WTC11 (cell line): Measurements from ENCODE around the gene GSX1. TPM values are rescaled to one million over a fixed set of nuclear protein-coding genes. Genes with fewer than 3 reads are reported as not detected.

Experiments used
- ATAC-seq: fragments of 200-7000 bp; cut with Tn5 transposase; 2 replicates; pipeline ENCODE4 v1.10.0; 2021; ENCODE audit warnings: mild to moderate bottlenecking, moderate library complexity
- CTCF ChIA-PET: fragments of 300-600 bp; sonication (Branson Sonifier 250); formaldehyde crosslinking; loops from one replicate; lab custom pipeline; 2021; ENCODE audit warnings: antibody characterized with exemption; lab: Charles Lee
- POLR2A ChIA-PET: fragments of 350-600 bp; sonication (Branson Sonifier 250); formaldehyde crosslinking; loops from one replicate; lab custom pipeline; 2021; ENCODE audit warnings: antibody characterized with exemption; lab: Charles Lee
- DNase-seq: peaks from one replicate; pipeline ENCODE4 v3.0.0; 2021; ENCODE audit warnings: low spot score
- H3K27ac Mint-ChIP-seq: 2 replicates; pipeline ENCODE4 v1.8.0; 2021; ENCODE audit warnings: mixed read lengths
- H3K27me3 Mint-ChIP-seq: 2 replicates; pipeline ENCODE4 v1.8.0; 2021; ENCODE audit warnings: low read depth, mild to moderate bottlenecking, moderate library complexity, mixed read lengths
- H3K36me3 Mint-ChIP-seq: 2 replicates; pipeline ENCODE4 v1.8.0; 2021; ENCODE audit warnings: mixed read lengths
- H3K4me1 Mint-ChIP-seq: 2 replicates; pipeline ENCODE4 v1.8.0; 2022; ENCODE audit warnings: mixed read lengths
- H3K4me3 Mint-ChIP-seq: 2 replicates; pipeline ENCODE4 v1.8.0; 2021; ENCODE audit warnings: mild to moderate bottlenecking, moderate library complexity, mixed read lengths
- H3K9me3 Mint-ChIP-seq: 2 replicates; pipeline ENCODE4 v1.8.0; 2021; ENCODE audit warnings: mixed read lengths
- CBFB ChIP-seq: sonication (generic); formaldehyde crosslinking; IDR thresholded peaks from 2 replicates; pipeline ENCODE4 v1.8.1; 2022; ENCODE audit warnings: mild to moderate bottlenecking, low read depth, missing genetic modification reagents
- E2F4 ChIP-seq: sonication (generic); formaldehyde crosslinking; IDR thresholded peaks from 2 replicates; pipeline ENCODE4 v1.8.1; 2022; ENCODE audit warnings: low read depth, mild to moderate bottlenecking, moderate library complexity, missing genetic modification reagents, borderline replicate concordance
- E2F5 ChIP-seq: sonication (generic); formaldehyde crosslinking; IDR thresholded peaks from 2 replicates; pipeline ENCODE4 v1.8.1; 2022; ENCODE audit warnings: mild to moderate bottlenecking, moderate library complexity, missing genetic modification reagents
- ESRRA ChIP-seq: sonication (generic); formaldehyde crosslinking; IDR thresholded peaks from 2 replicates; pipeline ENCODE4 v1.8.1; 2022; ENCODE audit warnings: mild to moderate bottlenecking, missing genetic modification reagents, borderline replicate concordance
- MYBL2 ChIP-seq: sonication (generic); formaldehyde crosslinking; IDR thresholded peaks from 2 replicates; pipeline ENCODE4 v1.8.1; 2023; ENCODE audit warnings: mild to moderate bottlenecking, moderate library complexity, missing genetic modification reagents
- PRDM15 ChIP-seq: sonication (generic); formaldehyde crosslinking; IDR thresholded peaks from 2 replicates; pipeline ENCODE4 v1.8.0; 2022; ENCODE audit warnings: missing genetic modification reagents
- RELA ChIP-seq: sonication (generic); formaldehyde crosslinking; IDR thresholded peaks from 2 replicates; pipeline ENCODE4 v1.8.1; 2022; ENCODE audit warnings: missing genetic modification reagents, mild to moderate bottlenecking, borderline replicate concordance
- ZBTB43 ChIP-seq: sonication (generic); formaldehyde crosslinking; IDR thresholded peaks from 2 replicates; pipeline ENCODE4 v1.8.1; 2023; ENCODE audit warnings: mild to moderate bottlenecking, missing genetic modification reagents
- ZNF138 ChIP-seq: sonication (generic); formaldehyde crosslinking; conservative IDR thresholded peaks from 2 replicates; pipeline ENCODE4 v1.8.1; 2022; ENCODE audit warnings: mild to moderate bottlenecking, moderate library complexity, missing genetic modification reagents
- ZNF263 ChIP-seq: sonication (generic); formaldehyde crosslinking; IDR thresholded peaks from 2 replicates; pipeline ENCODE4 v1.8.1; 2022; ENCODE audit warnings: low read depth, mild to moderate bottlenecking, moderate library complexity, missing genetic modification reagents
- ZSCAN18 ChIP-seq: fragments of 250-450 bp; sonication (Bioruptor Pico); IDR thresholded peaks from 2 replicates; pipeline ENCODE4 v2.1.2; 2022; ENCODE audit warnings: mild to moderate bottlenecking, moderate library complexity
- total RNA-seq: library from RNA; stranded (reverse); gene quantifications from 3 replicates; pipeline ENCODE4 v1.2.3, GENCODE V29; 2021
- TF ChIP-seq, protein P1 (sequence below): fragments of 250-450 bp; sonication (Bioruptor Pico); IDR thresholded peaks from 2 replicates; pipeline ENCODE4 v1.9.0; 2021; ENCODE audit warnings: mild to moderate bottlenecking
- TF ChIP-seq, protein P2 (sequence below): sonication (generic); formaldehyde crosslinking; IDR thresholded peaks from 2 replicates; pipeline ENCODE4 v1.8.0; 2022; ENCODE audit warnings: mild to moderate bottlenecking, missing genetic modification reagents
- TF ChIP-seq, protein P3 (sequence below): fragments of 250-450 bp; sonication (Bioruptor Pico); IDR thresholded peaks from 2 replicates; pipeline ENCODE4 v1.9.0; 2021; ENCODE audit warnings: mild to moderate bottlenecking, borderline replicate concordance
- TF ChIP-seq, protein P4 (sequence below): sonication (generic); formaldehyde crosslinking; IDR thresholded peaks from 2 replicates; pipeline ENCODE4 v1.8.0; 2023; ENCODE audit warnings: missing genetic modification reagents, mild to moderate bottlenecking, borderline replicate concordance

The GSX1 gene
- total RNA-seq, 1 experiment from 2014 or later: not detected

GRCh38 chr13:27827646-27828045, 35.4 kb downstream of the GSX1 start (continued):
- TF ChIP-seq E2F4 (CRISPR knock-in tag): no peak
- no peak for TF ChIP-seq E2F5 (CRISPR knock-in tag)
- TF ChIP-seq MYBL2 (CRISPR knock-in tag): no peak
- TF ChIP-seq, all 79 proteins: peak for 0

DNA sequence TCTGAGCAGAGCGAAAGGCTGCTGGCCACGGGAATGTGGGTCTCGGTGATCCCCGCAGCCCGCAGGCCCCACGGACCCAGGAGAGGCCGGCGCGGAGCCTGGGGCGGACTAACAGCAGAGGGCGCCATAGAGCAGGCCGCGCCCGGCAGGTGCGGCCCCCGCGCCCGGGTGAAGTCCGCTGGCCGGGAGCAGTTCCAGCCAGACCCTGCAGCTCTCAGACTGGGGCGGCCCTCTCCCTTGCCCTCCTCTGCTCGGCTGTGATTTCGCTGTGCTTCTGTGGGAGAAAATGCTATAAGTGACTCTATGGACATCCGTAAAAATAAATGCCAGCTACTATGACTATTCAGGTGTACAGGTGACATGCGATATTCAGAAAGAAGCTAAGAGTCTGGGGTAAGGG, 37.7 kb downstream of the GSX1 start:
- peak; percentile 82 for ATAC-seq
- ChIA-PET POLR2A (no interaction called here), CTCF (interaction anchor here (0.6 to 12.1 kb wide), 31 partner anchors 8 to 468 kb away, joined by 3 to 211 read pairs (median 4); partner anchors contain the start of genes CDX2, PDX1 and URAD)
- peaks cover 96% of the 10 kb centered on the region for H3K27me3 Mint-ChIP-seq
- no peaks in the 10 kb centered on the region for H3K9me3 Mint-ChIP-seq
- H3K4me1 Mint-ChIP-seq: no peaks in the 10 kb centered on the region
- H3K27ac Mint-ChIP-seq: no peak overlapping the region
- peak; percentile 82 for DNase-seq
- H3K4me3 Mint-ChIP-seq: no peak overlapping the region
- H3K36me3 Mint-ChIP-seq: no peaks in the 10 kb centered on the region
- TF ChIP-seq, protein P1, sequence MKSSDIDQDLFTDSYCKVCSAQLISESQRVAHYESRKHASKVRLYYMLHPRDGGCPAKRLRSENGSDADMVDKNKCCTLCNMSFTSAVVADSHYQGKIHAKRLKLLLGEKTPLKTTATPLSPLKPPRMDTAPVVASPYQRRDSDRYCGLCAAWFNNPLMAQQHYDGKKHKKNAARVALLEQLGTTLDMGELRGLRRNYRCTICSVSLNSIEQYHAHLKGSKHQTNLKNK (CRISPR knock-in tag): no peak
- TF ChIP-seq, protein P2, sequence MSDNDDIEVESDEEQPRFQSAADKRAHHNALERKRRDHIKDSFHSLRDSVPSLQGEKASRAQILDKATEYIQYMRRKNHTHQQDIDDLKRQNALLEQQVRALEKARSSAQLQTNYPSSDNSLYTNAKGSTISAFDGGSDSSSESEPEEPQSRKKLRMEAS (CRISPR knock-in tag): peak; percentile 52; the same call in 1 of the 2 replicates
- TF ChIP-seq, protein P3, sequence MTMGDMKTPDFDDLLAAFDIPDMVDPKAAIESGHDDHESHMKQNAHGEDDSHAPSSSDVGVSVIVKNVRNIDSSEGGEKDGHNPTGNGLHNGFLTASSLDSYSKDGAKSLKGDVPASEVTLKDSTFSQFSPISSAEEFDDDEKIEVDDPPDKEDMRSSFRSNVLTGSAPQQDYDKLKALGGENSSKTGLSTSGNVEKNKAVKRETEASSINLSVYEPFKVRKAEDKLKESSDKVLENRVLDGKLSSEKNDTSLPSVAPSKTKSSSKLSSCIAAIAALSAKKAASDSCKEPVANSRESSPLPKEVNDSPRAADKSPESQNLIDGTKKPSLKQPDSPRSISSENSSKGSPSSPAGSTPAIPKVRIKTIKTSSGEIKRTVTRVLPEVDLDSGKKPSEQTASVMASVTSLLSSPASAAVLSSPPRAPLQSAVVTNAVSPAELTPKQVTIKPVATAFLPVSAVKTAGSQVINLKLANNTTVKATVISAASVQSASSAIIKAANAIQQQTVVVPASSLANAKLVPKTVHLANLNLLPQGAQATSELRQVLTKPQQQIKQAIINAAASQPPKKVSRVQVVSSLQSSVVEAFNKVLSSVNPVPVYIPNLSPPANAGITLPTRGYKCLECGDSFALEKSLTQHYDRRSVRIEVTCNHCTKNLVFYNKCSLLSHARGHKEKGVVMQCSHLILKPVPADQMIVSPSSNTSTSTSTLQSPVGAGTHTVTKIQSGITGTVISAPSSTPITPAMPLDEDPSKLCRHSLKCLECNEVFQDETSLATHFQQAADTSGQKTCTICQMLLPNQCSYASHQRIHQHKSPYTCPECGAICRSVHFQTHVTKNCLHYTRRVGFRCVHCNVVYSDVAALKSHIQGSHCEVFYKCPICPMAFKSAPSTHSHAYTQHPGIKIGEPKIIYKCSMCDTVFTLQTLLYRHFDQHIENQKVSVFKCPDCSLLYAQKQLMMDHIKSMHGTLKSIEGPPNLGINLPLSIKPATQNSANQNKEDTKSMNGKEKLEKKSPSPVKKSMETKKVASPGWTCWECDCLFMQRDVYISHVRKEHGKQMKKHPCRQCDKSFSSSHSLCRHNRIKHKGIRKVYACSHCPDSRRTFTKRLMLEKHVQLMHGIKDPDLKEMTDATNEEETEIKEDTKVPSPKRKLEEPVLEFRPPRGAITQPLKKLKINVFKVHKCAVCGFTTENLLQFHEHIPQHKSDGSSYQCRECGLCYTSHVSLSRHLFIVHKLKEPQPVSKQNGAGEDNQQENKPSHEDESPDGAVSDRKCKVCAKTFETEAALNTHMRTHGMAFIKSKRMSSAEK (CRISPR knock-in tag): no peak
- TF ChIP-seq ZSCAN18 (CRISPR knock-in tag) (no peak), PRDM15 (CRISPR knock-in tag) (no peak), CBFB (CRISPR knock-in tag) (no peak), ESRRA (CRISPR knock-in tag) (no peak), RELA (CRISPR knock-in tag) (no peak), ZNF263 (no peak), ZNF138 (no peak), ZBTB43 (peak; percentile 23; the same call in 1 of the 2 replicates)
- TF ChIP-seq, protein P4, sequence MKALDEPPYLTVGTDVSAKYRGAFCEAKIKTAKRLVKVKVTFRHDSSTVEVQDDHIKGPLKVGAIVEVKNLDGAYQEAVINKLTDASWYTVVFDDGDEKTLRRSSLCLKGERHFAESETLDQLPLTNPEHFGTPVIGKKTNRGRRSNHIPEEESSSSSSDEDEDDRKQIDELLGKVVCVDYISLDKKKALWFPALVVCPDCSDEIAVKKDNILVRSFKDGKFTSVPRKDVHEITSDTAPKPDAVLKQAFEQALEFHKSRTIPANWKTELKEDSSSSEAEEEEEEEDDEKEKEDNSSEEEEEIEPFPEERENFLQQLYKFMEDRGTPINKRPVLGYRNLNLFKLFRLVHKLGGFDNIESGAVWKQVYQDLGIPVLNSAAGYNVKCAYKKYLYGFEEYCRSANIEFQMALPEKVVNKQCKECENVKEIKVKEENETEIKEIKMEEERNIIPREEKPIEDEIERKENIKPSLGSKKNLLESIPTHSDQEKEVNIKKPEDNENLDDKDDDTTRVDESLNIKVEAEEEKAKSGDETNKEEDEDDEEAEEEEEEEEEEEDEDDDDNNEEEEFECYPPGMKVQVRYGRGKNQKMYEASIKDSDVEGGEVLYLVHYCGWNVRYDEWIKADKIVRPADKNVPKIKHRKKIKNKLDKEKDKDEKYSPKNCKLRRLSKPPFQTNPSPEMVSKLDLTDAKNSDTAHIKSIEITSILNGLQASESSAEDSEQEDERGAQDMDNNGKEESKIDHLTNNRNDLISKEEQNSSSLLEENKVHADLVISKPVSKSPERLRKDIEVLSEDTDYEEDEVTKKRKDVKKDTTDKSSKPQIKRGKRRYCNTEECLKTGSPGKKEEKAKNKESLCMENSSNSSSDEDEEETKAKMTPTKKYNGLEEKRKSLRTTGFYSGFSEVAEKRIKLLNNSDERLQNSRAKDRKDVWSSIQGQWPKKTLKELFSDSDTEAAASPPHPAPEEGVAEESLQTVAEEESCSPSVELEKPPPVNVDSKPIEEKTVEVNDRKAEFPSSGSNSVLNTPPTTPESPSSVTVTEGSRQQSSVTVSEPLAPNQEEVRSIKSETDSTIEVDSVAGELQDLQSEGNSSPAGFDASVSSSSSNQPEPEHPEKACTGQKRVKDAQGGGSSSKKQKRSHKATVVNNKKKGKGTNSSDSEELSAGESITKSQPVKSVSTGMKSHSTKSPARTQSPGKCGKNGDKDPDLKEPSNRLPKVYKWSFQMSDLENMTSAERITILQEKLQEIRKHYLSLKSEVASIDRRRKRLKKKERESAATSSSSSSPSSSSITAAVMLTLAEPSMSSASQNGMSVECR (CRISPR knock-in tag): peak; percentile 48; the same call in 1 of the 2 replicates
